Thyroid gland (tissue), 4 donors: ENCODE data around the gene TMC6.

Source experiments
- CTCF ChIP-seq, 6 experiments: fragments of 200-600 bp in 3 of 6; fragments of 450-650 bp in 3 of 6; sonication (generic) in 3 of 6; IDR thresholded peaks; one replicate each; pipeline ENCODE4 v1.5.1; 2016 to 2019; ENCODE audit warnings: antibody characterized with exemption in 6 of 6, mild to moderate bottlenecking in 2 of 6, inconsistent platforms in 1 of 6, moderate library complexity in 1 of 6
- POLR2A ChIP-seq, 2 donors: fragments of 450-650 bp; IDR thresholded peaks; one replicate each; pipeline ENCODE4 v1.6.1; 2017; ENCODE audit warnings: antibody characterized with exemption in 2 of 2, mild to moderate bottlenecking in 2 of 2, moderate library complexity in 1 of 2

GRCh38 chr17:78122216-78122930 lies 6.2 kb downstream of the TMC6 start:
- TF ChIP-seq POLR2A (IDR thresholded peaks at IDR 0.05) (no peak), CTCF (IDR thresholded peaks at IDR 0.05) (no peak)
